Esophagus squamous epithelium (tissue), 4 donors: ENCODE results near the gene ARMH1. TPM values are rescaled to one million over a fixed set of nuclear protein-coding genes. Genes with fewer than 3 reads are reported as not detected.

Experiments used
- small RNA-seq, 4 donors: library from RNA; depleted of rRNA; stranded (forward); fragments of <200 nt; gene quantifications; one replicate each; pipeline ENCODE3, GENCODE V24; 2016
- total RNA-seq, 4 donors: library from RNA; depleted of rRNA; stranded (reverse); fragments of >200 nt; gene quantifications; one replicate each; pipeline ENCODE4 v1.1.0, GENCODE V29; 2016

Gene ARMH1
- total RNA-seq, 4 donors from 2014 or later = 1.3 TPM; not detected in 3

Small RNAs within 50 kb of the gene (small RNA-seq; reads per million reads assigned to genes)
- gene RNU5D-1 = 3.0 to 102 (median 36.6) reads per million in 4 donors
- 0.35 to 26.5 (median 21.4) reads per million in 4 donors for gene RNU5F-1

Other genes with a start within 250 kb of the ARMH1 start
- 1 to 10 TPM; 3.2 to 5.8 (median 4.0) TPM for gene TMEM53, start 233 bp upstream of the ARMH1 start, total RNA-seq
- gene RNU5D-1, start 56.5 kb downstream of the ARMH1 start, total RNA-seq = not detected
- 10 to 100 TPM in 2 of 4 donors, 1 to 10 TPM in 2; 4.8 to 17.9 (median 9.4) TPM for gene KIF2C, start 65.1 kb downstream of the ARMH1 start, total RNA-seq
- gene RPS8, start 100.8 kb downstream of the ARMH1 start, total RNA-seq = 1,000 to 10,000 TPM; 1,915 to 3,855 (median 2,689) TPM
- gene BEST4, start 113.5 kb downstream of the ARMH1 start, total RNA-seq = under 1 TPM in 1 of 4 donors, not detected in 3; 0.26 TPM
- gene PLK3, start 125.7 kb downstream of the ARMH1 start, total RNA-seq = 10 to 100 TPM; 10.3 to 36.2 (median 30.7) TPM
- gene DYNLT4, start 132.6 kb downstream of the ARMH1 start, total RNA-seq = not detected
- 1 to 10 TPM in 3 of 4 donors, under 1 TPM in 1; 0.68 to 5.3 (median 4.1) TPM for gene BTBD19, start 133.8 kb downstream of the ARMH1 start, total RNA-seq
- under 1 TPM in 2 of 4 donors, not detected in 2; 0.09 to 0.19 TPM for gene PTCH2, start 168.5 kb downstream of the ARMH1 start, total RNA-seq